ENCODE data around the gene PHACTR3.

The PHACTR3 gene

GRCh38 chr20:59806578-59806975 is 202.2 kb downstream of the PHACTR3 start:
- DNase-seq: no peak

DNA sequence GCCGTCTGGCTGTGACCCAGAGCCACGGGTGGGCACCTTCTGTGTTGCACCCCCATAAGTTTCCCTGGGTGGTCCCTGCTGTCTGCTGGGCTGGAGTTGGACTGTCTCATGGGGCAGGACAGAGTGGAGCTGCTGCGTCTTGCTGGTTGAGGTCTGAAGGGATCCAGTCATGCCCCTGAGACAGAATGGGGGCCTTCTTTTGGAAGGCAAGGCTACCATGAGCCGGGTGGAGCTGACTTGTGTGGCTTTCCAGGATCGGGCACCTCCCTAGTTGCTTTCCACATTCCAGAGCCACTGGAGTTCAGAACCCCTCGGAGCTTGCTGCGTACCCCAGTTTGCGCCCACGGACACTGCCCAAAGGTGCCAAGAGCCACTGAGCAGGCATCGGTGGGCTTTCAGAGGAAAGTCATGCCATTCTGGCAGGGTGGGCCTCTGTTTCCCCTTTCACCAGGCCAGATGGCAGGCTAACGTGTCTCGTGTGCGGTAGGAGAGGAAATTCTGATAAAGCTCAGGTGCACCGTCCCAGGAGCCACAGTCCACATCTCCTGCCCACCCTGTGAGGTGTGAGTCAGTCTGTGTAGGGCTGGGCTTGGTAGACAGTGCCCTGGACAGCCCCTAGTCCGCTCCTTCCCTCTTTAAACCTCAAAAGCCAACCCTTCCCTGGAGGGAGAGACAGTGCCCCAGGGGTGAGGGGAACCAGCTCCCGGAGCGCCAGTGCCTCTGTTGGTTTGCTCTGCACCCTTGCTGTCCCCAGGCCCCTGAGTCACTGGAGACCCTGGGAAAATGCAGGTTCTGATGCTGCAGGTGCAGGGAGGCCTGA is 203.8 kb downstream of the PHACTR3 start:
- no peak for DNase-seq

DNA sequence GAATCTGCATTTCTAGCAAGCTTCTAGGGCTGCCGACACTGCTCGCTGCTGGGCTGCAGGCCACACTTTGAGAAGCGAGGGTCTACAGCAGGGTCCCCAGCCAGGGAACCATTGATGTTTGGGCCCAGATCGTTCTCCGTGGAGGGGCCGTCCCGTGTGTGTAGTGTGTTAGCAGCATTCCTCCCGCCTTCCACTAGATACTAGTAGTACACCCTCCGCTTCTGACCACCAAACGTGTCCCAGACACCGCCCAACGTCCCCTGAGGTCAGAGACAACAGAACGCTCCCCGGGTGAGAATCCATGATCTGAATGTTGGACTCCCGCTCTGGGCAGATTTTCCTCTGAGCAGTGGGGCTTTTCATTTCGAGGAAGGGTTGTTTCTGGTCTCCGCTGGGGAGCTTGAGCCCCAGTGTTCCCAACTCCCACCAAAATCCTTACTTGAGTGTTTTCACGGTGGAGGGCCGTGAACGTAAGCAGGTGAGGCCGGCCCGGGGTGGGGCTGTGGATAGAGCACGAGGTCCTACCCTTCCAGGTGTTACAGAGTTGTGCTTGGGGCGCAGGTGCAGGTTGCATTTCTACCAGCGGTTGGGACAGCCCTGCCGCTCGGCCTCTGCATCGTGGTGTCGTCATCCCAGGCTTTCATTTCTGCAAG is 204.5 kb downstream of the PHACTR3 start:
- no peak for DNase-seq

DNA sequence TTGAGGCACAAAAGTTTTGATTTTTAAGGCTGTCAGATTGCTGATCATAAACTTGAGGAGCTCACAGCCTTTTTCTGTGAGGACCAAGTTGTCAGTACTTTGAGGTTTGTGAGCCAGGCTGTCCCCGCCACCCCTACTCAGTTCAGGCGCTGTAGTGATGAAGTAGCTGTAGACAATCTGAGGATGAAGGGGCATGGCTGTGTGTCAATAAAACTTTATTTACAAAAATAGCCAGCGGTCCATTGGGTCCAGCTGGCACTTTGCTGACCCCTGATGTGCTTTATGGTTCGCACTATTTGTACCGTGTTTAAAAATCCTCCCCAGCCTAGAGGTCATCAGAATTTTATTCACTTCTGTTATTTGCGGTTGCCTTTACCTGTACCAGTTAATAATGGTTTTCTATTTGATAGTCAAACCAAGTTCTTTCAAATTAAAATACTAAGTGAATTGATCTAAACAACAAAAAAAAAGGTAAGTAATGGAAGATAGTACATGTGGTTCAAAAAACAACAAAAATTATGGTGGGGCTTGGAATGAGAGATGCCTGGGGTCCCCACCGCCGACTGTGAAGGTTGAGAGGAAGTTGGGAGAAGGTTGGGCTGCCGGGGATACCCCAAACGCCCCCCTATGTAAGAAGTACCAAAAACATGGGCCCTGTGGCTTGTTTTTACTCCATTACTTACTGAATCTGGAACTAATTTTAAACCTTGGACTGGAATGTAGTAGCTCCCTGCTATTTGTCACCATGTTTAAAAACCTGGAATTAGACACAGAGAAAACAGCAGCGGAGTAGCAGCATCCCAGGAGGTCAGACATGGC is 205.5 kb downstream of the PHACTR3 start:
- DNase-seq: no peak

GRCh38 chr20:59810449-59811187 is 206.3 kb downstream of the PHACTR3 start:
- DNase-seq: no peak

DNA sequence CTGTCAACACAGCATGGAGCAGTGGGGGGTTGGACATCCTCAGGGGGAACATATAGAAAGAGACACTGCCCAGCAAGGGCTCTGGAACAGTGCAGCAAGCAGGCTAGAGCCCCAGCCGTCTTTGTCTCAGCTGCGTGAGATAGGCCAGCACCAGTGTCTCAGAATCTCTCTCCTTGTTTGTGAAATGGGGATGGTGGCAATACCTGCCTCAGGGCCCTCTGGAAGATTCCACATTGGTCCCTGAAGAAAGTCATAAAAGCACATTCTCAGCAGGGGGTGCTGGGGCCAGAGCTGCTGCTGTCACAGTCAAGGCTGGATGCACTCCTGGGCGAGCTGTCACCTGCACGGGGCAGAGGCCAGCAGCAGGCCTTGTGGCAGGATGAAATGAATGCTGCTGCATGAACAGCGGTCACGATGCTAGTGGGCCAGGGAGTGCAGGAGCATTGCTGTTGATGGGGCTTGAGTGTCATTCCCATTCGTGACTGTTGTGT is 207.4 kb downstream of the PHACTR3 start:
- DNase-seq: no peak

DNA sequence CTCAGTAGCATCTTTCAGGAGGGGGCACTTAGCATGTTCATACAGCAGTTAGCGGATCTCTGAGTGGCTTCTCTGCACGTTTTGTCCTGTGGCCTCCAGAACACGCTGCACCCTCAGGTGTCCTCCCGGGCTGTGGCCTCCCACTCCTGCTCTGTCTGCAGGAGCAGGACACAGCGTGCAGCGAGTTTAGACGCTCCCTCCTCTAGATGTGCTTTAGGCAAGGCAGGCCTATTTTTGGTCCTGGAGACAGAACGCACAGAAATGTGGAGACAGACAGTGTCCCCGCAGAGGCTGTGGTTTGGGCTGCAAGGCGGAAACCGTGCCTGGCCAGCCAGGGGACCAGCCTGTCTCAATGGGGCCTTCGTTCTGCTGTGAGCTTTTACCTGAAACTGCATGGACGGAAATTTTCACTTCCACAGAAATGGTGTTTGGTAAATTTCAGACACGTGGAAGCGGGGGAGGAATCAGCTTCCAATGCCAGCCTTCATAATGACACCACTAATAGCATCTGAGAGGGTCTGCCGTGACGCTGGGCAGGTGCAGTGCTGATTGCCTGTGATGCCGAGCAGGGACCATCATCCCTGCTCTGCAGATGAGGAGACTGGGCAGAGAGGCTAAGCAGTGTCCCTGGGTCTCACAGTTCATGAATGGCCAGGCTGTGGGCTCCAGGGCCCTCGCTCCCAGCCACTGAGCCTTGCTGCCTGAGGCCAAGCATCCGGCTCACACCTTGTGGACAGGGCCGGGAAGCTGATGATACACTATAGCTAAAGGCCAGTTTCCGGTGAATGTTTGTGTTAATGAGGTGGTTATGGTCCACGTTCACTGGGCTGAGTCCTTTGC is 208.2 kb downstream of the PHACTR3 start:
- no peak for DNase-seq

GRCh38 chr20:59813126-59813947 is 209.0 kb downstream of the PHACTR3 start:
- no peak for DNase-seq

DNA sequence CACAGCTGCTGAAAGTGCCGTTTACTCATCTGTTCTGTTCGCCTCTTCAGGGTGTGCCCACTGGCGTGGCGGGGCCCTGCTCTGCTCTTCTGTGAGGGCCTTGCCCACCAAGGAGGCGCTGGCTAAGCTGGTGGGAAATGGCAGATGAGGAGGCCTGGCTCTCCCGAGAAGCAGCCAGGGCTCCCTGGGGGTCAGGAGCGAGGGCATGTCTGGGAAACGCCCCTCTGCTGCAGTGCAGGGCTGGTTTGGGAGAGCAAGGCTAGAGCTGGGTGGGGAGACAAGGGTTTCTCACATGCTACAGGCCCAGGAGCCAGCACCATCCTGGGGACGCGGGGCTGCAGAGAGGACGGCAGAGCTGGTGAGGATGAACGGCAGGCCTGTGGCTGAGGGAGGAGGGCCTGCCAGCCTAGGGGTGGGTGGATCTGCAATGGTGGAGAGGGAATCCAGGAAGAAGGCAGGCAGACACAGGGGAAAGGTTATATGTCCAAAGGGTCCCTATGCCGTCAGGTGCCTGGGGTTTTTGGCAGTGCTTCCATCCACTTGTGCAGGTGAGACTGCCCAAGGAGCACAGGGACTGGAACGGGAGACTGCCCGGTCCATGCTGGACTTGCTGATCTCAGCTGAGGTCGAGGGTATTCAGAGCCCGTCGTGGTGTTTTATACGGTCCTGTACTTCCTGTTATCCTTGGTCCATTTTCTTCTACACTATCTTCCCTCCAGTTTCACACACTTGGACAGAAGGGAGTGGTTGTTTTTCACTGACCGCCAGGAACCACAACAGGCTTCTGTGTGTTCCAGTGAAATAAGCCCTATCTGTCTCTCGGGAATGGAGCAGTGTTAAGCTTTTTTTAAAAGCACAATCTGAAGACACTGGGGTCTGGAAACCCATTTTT is 209.9 kb downstream of the PHACTR3 start:
- no peak for DNase-seq

DNA sequence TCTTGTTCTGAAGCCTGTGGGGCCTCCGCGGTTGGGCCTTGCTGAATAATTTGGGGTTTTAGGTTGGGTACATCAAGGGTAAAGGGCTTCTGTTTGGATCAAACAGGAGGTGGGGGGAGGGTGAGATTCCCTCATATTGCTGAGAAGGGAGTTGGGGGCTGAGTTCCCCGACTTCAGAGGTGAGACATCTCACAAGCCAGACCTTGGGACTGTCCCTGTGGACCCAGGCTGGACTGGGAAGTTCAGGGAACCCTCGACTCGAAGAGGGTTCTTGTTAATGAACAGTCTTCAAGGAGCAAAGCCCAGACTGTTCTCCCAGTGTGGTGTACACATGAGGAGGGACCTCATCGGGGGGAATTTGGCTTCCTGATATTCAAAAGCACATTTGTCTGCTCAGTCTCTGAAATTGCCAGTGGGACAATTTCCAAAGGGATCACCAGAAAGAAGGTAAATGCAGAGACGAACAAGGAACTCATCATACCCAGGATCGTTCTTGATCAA is 210.6 kb downstream of the PHACTR3 start:
- no peak for DNase-seq

DNA sequence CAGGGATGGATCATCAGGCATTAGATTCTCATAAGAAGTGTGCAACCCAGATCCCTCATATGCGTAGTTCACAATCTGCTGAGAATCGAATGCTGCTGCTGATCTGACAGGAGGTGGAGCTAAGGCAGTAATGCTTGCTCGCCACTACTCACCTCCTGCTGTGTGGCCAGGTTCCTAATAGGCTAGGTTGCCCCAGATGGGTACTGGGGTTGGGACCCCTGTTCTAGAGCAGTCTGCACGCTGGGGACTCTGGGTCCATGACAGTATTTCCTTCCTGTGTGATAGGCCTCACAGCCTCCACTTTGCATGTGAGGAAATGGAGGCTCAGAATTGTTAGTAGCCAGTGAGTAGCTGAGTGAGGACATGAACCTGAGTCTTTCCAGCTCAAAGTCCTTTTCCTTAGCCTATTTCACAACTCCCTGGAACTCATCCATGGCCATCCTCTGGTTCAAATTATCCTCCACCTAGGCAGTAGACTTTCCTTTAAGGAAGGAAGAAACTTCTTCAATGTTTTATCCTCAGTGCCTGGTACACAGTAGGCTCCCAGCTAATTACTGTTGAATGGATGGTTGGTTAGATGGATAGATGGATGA is 211.9 kb downstream of the PHACTR3 start:
- DNase-seq: no peak

DNA sequence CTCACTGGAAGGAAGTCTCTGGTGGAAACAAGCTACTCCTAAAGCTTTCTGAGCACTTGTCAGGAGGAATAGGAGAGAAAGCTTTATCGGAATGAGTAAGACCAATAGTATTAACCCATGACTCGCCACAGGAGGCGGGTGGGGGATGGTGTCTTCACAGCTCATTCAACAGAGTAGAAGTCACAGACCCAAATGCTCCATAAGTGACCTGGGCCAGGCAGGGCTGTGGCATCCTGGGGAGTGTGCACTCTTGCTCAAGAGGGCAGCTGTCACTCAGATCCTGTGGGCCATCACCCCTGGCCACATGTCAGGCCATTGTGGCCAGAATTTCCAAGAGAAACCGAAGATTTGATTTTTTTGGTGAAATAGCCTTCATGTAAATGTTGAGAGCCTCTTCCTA is 213.1 kb downstream of the PHACTR3 start:
- DNase-seq: no peak

DNA sequence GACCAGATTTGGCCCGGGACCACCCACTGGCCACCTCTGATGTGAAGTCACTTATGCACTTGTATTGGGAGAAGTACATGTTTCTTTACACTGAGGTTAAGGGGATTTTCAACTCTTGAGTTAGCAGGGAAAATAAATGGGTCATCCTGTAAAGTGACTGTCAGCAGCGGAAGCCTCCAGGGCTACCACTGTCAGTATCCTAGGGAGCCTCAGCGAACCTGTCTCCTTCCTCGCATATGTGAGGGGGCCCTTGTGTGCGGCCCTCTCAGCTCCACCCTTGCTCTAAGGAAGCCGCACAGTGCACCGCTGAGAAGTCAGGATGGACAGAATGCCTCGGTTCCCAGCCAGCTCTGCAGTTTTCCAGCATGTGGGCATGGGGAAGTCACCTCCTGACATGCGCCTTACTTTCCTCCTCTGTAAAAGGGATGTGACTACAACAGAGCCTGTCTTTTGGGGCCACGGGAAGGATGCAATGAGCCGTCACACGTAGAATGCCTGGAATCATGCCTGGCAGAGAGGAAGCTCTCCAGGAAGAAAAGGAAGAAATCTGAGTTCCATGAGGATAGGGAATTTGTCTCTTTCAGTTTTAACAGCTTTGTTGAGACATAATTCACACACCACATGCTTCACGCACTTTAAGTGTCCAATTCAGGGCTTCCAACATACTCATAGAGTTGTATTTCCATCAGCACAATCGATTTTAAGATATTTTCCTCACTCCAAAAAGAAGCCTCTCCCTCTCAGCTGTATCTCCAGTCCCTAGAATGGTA is 213.7 kb downstream of the PHACTR3 start:
- DNase-seq: no peak

DNA sequence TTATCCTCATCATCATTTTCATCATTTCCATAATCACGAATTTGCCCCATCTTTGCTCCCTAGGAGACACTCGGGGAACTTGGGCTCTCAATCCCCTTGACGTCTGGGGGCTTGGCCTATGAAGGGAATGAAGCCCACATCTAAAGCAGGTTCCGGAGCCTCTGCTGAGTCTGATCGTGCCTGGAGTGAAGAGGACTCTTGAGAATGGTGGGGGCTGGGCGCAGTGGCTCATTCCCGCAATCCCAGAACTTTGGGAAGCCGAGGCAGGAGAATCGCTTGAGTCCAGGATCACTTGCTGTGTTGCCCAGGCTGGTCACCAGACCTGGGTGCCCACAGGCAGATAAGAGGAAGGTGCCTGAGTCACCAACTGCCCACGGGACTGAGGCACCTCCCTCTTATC is 214.6 kb downstream of the PHACTR3 start:
- DNase-seq: no peak

DNA sequence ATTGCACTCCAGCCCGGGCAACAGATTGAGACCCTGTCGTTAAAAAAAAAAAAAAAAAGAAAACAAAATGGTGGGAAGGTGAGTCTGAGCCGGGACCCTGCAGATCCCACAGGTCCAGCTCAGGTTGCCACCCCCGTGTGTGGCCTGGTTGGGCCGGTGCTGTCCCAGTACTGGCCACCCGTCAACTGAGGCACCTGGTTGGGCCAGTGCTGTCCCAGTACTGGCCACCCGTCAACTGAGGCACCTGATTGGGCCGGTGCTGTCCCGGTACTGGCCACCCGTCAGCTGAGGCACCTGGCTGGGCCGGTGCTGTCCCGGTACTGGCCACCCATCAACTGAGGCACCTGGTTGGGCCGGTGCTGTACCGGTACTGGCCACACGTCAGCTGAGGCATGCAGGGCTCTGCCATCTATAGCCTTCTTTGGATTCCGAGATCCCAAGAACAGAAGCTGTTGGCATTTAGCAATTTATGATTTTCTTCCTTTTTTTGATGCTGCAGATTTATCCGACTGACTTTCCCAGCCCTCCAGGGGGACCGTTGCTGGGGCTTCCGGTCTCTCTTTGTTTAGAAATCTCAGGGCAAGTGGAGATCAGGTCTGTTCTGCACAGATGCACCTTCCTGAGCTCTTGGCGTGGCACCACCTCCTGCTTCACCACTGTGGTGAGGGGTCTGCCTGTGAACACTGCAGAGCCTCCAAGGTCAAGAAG is 215.3 kb downstream of the PHACTR3 start:
- no peak for DNase-seq

DNA sequence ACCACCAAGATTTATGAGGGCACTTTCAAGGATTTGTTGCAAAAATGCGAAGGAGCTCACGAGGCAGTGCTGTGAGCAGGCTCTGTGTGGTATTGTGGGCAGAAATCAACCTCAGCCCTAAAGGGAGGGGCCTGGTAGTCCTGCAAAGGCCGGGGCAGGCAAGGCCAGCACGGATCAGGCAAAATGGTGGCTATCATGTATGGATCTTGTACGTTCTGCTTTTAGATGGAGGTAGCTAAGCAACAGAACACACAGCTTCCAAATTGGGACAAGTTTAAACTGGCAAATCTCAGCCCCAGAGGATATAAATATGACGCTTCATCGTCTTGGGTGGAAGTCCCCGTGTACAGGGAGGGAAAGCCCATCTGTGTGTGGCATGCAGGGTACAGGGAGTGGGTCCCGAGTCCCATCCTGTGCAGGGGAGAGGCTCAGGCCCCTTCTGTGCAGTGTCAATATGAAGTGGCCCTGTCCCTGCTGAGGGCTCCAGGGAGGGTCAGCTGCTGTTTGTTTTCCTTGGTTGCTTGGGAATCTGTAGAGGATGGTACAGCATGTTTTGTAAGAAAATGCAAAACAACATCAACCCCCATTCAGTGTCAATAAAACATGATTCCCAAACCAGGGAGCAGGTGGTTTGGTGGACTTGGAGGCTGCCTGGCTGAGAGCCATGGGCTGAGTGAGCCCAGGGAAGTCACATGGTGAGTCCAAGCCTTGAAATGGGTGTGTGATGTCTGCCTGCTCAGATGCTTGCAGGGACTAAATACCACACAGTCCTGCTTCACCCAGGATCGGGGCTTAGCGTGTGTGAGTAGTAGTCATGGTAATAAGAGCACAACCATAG is 216.1 kb downstream of the PHACTR3 start:
- no peak for DNase-seq

DNA sequence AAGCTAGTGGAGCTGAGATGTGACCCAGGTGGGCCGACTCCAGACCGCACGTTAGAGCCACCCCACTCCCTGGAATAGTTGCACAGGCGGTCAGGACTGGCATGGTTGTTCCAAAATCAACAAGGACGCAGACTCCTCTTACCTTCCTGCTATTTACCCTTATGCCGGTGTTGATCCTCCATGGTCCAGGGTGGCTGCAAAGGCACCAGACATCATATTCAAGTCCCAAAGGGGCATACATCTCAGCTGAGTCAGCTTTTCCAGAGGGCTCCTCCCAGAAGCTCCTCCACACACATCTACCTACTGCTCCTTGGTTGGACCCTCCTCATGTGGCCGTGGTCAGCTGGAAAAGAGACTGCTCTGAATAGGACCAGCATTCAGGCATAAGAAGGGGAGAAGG is 216.9 kb downstream of the PHACTR3 start:
- DNase-seq: no peak

Measured in activated naive CD4-positive, alpha-beta T cell treated with Interleukin-2 at 50 U/mL for 16 hours (primary cell).